Renal pelvis (tissue), 12 donors: Measurements from ENCODE around the gene PPP1R3G. TPM values are rescaled to one million over a fixed set of nuclear protein-coding genes. Genes with fewer than 3 reads are reported as not detected.
"Not testable (repeated sequence)": the region's sequence is repeated elsewhere in the genome, so short reads cannot be mapped to it uniquely, and the experiment has no call there.

Source experiments
- DNase-seq: peaks from one replicate; pipeline ENCODE4 v3.0.0-alpha.2; 2013
- long read RNA-seq, 16 experiments: transcript quantifications; one replicate each; lab custom pipeline, GENCODE V29; 2026
- polyA plus RNA-seq, 3 donors: library from polyadenylated mRNA; unstranded; fragments of 120-200 nt; gene quantifications; one replicate each; pipeline ENCODE4 v1.2.1, GENCODE V29; 2013; ENCODE audit not compliant: insufficient read length in 3 of 3

Gene PPP1R3G
- polyA plus RNA-seq = 1 to 10 TPM; 1.7 to 2.6 (median 1.8) TPM
- long read RNA-seq, donor 1, full-length matches to known transcripts = 4 of 4 reads
- long read RNA-seq, donor 1, partial matches to known transcripts = 0 of 4 reads
- long read RNA-seq, donor 1, other reads (novel, unspliced or antisense) = 0 of 4 reads
- long read RNA-seq, donor 2, full-length matches to known transcripts = 5 of 5 reads
- long read RNA-seq, donor 2, partial matches to known transcripts = 0 of 5 reads
- long read RNA-seq, donor 2, other reads (novel, unspliced or antisense) = 0 of 5 reads
- long read RNA-seq, donor 3, full-length matches to known transcripts = 7 of 7 reads
- long read RNA-seq, donor 3, partial matches to known transcripts = 0 of 7 reads
- long read RNA-seq, donor 3, other reads (novel, unspliced or antisense) = 0 of 7 reads
- long read RNA-seq, donor 4 = 0 reads
- long read RNA-seq, donor 5, full-length matches to known transcripts = 2 of 2 reads
- long read RNA-seq, donor 5, partial matches to known transcripts = 0 of 2 reads
- long read RNA-seq, donor 5, other reads (novel, unspliced or antisense) = 0 of 2 reads
- long read RNA-seq, donor 6, full-length matches to known transcripts = 3 of 3 reads
- long read RNA-seq, donor 6, partial matches to known transcripts = 0 of 3 reads
- long read RNA-seq, donor 6, other reads (novel, unspliced or antisense) = 0 of 3 reads
- long read RNA-seq, donor 7, full-length matches to known transcripts = 7 of 7 reads
- long read RNA-seq, donor 7, partial matches to known transcripts = 0 of 7 reads
- long read RNA-seq, donor 7, other reads (novel, unspliced or antisense) = 0 of 7 reads
- long read RNA-seq, donor 8, full-length matches to known transcripts = 1 of 64 reads
- long read RNA-seq, donor 8, partial matches to known transcripts = 15 of 64 reads
- long read RNA-seq, donor 8, other reads (novel, unspliced or antisense) = 48 of 64 reads
- long read RNA-seq, donor 9, full-length matches to known transcripts = 10 of 10 reads
- long read RNA-seq, donor 9, partial matches to known transcripts = 0 of 10 reads
- long read RNA-seq, donor 9, other reads (novel, unspliced or antisense) = 0 of 10 reads
- long read RNA-seq, donor 10, full-length matches to known transcripts = 6 of 6 reads
- long read RNA-seq, donor 10, partial matches to known transcripts = 0 of 6 reads
- long read RNA-seq, donor 10, other reads (novel, unspliced or antisense) = 0 of 6 reads
- long read RNA-seq, donor 11, full-length matches to known transcripts = 6 of 6 reads
- long read RNA-seq, donor 11, partial matches to known transcripts = 0 of 6 reads
- long read RNA-seq, donor 11, other reads (novel, unspliced or antisense) = 0 of 6 reads
- long read RNA-seq, donor 12, full-length matches to known transcripts = 9 of 9 reads
- long read RNA-seq, donor 12, partial matches to known transcripts = 0 of 9 reads
- long read RNA-seq, donor 12, other reads (novel, unspliced or antisense) = 0 of 9 reads
- long read RNA-seq, donor 13, full-length matches to known transcripts = 1 of 72 reads
- long read RNA-seq, donor 13, partial matches to known transcripts = 71 of 72 reads
- long read RNA-seq, donor 13, other reads (novel, unspliced or antisense) = 0 of 72 reads
- long read RNA-seq, donor 14, full-length matches to known transcripts = 12 of 12 reads
- long read RNA-seq, donor 14, partial matches to known transcripts = 0 of 12 reads
- long read RNA-seq, donor 14, other reads (novel, unspliced or antisense) = 0 of 12 reads
- long read RNA-seq, donor 15, full-length matches to known transcripts = 4 of 4 reads
- long read RNA-seq, donor 15, partial matches to known transcripts = 0 of 4 reads
- long read RNA-seq, donor 15, other reads (novel, unspliced or antisense) = 0 of 4 reads
- long read RNA-seq, donor 16, full-length matches to known transcripts = 8 of 8 reads
- long read RNA-seq, donor 16, partial matches to known transcripts = 0 of 8 reads
- long read RNA-seq, donor 16, other reads (novel, unspliced or antisense) = 0 of 8 reads

DNA sequence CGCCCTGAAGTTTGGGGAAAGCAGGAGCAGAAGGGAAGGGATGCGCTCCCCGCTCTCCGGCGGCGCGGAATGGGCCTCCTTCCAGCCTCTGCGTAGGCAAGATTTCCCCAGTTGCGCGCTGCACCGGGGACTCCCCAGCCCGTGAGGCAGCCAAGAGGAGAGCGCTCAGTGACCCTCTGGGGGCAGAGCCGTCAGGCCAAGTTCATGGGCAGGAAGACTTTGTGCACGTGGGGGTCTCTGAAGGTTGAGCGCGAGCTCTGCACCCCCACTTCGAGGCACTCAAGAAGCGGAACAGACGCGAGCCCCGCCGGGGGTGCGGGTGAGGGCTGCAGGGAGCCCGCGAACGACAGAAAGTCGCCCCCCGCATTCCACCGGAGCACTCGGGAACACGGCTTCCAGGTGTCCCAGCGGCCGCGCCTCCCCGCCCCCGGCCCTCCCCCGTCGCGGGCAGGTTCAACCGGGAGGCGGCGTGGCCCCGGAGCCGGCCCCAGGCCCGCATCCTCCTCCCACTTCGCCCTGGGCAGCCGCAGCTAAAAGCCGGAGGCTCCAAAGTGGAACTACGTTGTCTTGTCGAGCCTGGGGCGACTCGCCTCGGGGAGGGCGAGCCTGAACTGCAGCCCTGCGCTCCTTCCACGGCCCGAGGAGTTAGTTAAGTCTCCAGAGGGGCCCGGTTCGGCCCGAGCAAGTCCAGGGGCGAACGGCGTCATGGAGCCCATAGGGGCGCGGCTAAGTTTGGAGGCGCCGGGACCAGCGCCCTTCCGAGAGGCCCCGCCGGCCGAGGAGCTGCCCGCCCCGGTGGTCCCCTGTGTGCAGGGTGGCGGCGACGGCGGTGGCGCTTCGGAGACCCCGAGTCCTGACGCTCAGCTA is at the start of gene PPP1R3G:
Gene PPP1R3G, plus strand, starts transcription at position 561 of the 867 bp plus-strand sequence. Its CDS starts 145 bp downstream, at position 706.
- peak; percentile 50 for DNase-seq

- no peak for DNase-seq
Measured at GRCh38 chr6:5036269-5036668, 48.9 kb upstream of the PPP1R3G start.

- no peak for DNase-seq
Measured at GRCh38 chr6:5041955-5042354, 43.2 kb upstream of the PPP1R3G start.

DNA sequence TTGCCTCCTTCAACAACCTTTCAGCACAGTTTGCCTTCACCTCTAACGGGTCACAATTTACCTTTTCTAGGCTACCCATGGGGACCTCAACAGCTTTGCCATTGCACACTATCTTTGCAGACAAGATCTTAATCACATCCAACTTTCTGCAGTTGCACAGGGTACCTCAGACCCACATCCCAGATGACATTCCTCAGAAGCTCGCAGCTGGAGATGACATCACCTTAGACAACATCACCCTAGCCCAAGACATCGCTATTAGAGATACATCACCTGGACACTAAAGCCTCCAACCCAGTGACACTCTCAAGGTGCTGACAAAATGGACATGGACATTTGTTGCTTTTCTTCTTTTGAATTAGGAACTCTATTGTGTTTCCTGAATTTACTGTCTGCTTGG is 42.7 kb upstream of the PPP1R3G start:
- DNase-seq = no peak

DNA sequence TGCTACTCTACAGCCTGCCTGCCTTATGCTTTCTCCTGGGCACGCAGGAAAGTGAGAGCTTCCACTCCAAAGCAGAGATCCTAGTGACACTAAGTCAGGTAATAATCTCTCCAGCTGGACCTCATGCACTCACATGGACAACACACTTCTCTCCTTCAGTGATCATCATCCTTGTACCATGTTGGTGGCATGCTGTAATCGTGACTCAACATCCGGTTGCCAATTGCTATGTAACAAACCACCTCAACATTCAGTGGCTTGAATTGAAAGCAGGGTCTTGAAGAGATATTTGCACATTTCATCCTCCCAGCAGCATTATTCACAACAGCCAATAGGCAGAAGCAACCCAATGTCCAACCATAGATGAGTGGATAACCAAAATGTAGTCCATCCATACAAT is 40.3 kb upstream of the PPP1R3G start:
- no peak for DNase-seq

DNA sequence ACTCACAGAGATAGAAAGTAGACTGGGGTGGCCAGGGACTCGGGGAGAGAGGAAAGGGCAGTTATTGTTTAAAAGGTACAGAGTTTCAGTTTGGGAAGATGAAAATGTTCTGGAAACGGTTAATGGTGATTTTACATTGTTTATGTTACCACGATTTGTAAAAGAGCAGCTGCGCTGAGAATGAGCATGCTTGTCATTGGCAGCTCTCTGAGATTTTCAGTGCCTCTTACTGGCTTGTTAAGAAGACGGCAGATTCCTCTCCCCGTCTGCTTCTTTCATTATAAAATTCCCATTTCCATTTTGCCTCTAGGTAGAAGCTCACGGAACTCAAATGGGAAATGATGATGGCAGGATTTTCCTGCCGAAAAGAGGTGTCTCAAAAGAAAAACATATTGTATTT is 39.7 kb upstream of the PPP1R3G start:
- no peak for DNase-seq

- DNase-seq = no peak
Measured at GRCh38 chr6:5046430-5046829, 38.7 kb upstream of the PPP1R3G start.

DNA sequence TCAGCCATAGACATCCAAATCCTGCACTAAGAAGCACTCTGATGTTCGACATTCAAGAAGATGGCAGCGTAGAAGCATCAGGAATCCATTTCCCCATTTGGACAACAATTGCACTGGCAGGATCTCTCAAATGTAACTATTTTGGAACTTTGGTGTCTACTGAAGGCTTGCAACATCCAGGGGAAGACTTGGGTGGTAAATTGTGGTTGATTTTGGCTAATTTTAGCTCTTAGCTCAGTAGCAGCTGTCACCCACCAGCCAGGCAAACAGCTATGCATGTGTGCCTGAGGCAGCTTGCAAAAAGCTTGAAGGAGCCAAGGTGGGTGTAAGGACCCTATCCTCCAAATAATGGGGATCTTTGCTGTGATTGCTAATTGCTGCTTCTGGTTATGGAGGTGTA is 35.1 kb upstream of the PPP1R3G start:
- no peak for DNase-seq

DNA sequence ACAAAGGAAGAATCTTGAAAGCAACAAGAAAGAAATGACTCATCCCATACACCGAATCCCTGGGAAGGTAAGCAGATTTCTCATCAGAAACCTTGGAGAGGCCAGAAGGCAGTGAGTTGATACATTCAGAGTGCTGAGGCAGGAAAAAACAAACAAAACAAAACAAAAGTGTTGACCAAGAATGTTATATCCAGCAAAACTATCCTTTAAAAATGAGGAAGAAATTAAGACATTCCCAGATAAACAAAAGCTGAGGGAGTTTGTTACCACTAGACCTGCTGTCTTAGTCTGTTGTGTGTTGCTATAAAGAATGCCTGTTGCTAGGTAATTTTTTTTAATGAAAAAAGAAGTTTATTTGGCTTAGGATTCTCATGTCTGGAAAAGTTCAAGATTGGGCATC is 33.7 kb upstream of the PPP1R3G start:
- no peak for DNase-seq

GRCh38 chr6:5053038-5053437 is 32.1 kb upstream of the PPP1R3G start:
- no peak for DNase-seq

DNA sequence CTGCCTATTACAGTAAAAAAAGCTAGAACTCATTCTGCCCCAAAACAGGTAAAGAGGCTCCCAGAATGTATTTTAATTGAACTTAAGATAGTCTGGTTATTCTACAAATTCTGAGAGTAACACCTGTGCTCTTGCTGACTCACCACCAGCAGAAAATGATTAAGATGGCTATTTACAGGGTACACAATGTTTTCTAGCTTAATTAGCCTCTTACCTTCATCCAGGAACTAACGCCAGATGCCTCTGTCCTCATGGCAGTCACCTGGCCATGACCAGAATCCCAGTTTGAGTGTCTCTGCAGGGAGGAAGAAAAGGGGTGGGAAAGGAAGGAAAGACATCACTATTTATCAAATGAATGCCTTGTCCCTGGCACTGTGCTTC is 31.3 kb upstream of the PPP1R3G start:
- no peak for DNase-seq

GRCh38 chr6:5054245-5054873 is 30.8 kb upstream of the PPP1R3G start:
- DNase-seq = no peak

GRCh38 chr6:5055118-5055517 is 30.0 kb upstream of the PPP1R3G start:
- DNase-seq = no peak

GRCh38 chr6:5058254-5058653 is 26.9 kb upstream of the PPP1R3G start:
- DNase-seq = no peak

DNA sequence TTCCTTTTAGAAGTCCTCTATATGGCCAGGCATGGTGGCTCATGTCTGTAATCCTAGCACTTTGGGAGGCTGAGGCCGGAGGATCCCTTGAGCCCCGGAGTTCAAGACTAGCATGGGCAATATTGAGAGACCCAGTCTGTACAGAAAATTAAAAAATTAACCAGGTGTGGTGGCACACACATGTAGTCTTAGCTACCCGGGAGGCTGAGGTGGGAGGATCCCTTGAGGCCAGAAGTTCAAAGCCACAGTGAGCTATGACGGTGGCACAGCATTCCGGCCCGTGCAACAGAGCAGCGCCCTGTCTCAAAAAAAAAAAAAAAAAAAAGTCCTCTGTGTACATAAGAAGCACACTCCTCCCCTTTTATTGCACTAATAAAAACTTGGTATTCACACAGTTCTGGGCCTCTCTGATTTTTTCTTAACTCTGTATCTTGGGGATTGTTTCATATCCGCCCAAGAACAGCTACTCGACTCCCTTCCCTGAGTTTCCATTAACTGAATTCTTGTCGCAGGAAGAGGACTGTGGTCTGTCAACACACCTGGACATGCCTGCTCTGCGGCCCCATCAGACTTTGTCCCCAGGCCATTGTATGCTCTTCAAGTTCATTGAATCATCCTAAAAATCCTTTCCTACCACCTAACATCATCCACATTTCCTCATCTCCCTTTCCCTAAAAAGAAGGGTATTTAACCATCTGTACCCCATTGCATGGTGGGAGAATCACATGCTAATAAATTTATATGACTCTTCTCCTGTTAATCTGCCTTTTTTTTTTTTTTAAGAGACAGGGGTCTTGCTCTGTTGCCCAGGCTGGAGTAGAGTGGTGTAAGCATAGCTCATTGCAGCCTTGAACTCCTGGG is 25.9 kb upstream of the PPP1R3G start:
- no peak for DNase-seq

GRCh38 chr6:5060439-5060838 is 24.7 kb upstream of the PPP1R3G start:
- DNase-seq = not testable (repeated sequence)

DNA sequence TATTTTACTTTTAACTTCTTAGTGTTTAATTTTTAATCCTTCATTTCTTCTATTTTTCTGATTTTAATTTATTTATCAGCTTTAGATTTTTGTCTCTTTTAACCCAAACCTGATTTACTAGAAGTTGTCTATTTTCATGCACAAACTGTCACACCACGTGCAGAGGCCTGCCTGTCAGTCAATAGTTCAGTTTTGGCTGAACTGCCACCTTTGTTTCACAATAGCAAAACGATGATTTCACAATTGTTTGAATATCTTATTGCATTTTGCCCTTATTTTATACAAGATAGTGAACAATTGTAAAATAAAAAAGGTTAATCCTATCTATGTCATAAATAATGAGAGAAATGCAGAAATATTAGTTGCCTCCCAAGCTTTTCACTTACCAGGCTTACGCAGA is 24.0 kb upstream of the PPP1R3G start:
- no peak for DNase-seq

GRCh38 chr6:5063617-5064016 is 21.5 kb upstream of the PPP1R3G start:
- no peak for DNase-seq
